Measurements from ENCODE around the gene TIGIT.

Gene TIGIT

GRCh38 chr3:114351123-114351821 is 57.4 kb downstream of the TIGIT start:
- no peak for DNase-seq (ENCODE audit: low read depth, low spot score)

- DNase-seq (ENCODE audit: low read depth, low spot score) = no peak
Measured at GRCh38 chr3:114351822-114352145, 58.0 kb downstream of the TIGIT start.

- DNase-seq (ENCODE audit: low read depth, low spot score) = no peak
Measured at GRCh38 chr3:114355653-114356052, 61.8 kb downstream of the TIGIT start.

GRCh38 chr3:114356066-114356465 is 62.2 kb downstream of the TIGIT start:
- peak; percentile 41 for DNase-seq (ENCODE audit: low read depth, low spot score)

GRCh38 chr3:114356525-114356924 is 62.7 kb downstream of the TIGIT start:
- no peak for DNase-seq (ENCODE audit: low read depth, low spot score)
